LNCAP (cell line): ENCODE results near the gene CHCHD6.

ENCODE experiments used
- TF ChIP-seq, protein P1 (sequence below): fragments of 450-650 bp; IDR thresholded peaks from 2 replicates; pipeline ENCODE4 v1.5.1; 2017; ENCODE audit warnings: mild to moderate bottlenecking

The CHCHD6 gene

DNA sequence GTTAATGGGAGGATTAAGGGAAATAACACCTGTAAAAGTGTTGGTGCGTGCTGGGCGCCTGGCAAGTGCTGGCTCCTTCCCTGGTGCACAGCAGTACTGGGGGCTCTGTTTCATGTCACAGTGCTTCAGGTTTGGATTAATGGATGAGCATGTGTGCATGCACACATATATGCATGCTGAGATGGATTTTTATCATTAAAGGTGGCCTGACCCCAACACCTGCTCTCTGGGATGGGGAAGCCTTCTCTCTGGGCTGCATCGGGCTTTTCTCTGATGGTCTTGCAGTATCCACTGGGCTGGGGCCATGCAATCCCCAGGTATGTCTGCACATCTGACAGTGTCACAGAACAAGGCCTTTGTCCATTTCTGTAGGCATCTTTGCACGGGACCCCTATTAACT is 151.3 kb downstream of the CHCHD6 start:
- TF ChIP-seq, protein P1, sequence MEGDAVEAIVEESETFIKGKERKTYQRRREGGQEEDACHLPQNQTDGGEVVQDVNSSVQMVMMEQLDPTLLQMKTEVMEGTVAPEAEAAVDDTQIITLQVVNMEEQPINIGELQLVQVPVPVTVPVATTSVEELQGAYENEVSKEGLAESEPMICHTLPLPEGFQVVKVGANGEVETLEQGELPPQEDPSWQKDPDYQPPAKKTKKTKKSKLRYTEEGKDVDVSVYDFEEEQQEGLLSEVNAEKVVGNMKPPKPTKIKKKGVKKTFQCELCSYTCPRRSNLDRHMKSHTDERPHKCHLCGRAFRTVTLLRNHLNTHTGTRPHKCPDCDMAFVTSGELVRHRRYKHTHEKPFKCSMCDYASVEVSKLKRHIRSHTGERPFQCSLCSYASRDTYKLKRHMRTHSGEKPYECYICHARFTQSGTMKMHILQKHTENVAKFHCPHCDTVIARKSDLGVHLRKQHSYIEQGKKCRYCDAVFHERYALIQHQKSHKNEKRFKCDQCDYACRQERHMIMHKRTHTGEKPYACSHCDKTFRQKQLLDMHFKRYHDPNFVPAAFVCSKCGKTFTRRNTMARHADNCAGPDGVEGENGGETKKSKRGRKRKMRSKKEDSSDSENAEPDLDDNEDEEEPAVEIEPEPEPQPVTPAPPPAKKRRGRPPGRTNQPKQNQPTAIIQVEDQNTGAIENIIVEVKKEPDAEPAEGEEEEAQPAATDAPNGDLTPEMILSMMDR = no peak

DNA sequence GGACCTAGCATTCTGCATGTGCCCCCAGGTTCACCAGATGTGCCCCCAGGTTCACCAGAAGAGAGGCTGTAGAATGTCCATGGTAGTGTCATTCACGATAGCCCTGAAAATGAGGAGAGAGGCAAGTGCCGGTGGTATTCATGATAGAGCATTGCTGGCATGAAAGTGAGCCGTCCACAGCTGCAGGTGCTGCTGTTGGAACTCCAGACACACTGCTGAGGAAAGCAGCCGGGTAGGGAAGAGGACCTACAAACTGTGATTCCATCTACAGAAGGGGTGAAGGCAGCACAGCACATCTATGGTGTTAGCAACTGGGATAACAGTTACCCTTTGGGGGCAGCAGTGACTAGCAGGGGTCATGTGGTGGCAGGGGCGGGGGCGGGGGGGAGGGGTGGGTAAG is 153.9 kb downstream of the CHCHD6 start:
- TF ChIP-seq, protein P1 = no peak

DNA sequence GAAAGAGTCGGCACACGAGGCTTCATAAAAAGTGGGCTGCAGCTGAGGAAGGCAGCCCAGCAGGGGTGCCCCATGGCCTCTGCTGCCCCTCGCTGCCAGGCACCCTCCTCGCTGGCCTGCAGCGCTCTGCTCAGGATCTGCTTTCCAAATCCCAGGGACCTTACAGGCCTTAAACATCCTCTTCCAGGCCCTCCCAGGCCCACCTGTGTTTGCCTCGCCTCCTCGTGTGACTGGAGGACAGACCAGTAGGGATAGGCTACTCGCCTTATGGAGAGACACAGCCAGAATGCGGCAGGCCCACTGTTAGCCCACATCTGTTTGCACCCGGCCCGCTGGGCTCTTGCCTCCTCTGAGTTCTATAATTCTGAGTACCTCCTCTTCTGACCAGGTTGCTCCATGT is 154.4 kb downstream of the CHCHD6 start:
- TF ChIP-seq, protein P1 = no peak

DNA sequence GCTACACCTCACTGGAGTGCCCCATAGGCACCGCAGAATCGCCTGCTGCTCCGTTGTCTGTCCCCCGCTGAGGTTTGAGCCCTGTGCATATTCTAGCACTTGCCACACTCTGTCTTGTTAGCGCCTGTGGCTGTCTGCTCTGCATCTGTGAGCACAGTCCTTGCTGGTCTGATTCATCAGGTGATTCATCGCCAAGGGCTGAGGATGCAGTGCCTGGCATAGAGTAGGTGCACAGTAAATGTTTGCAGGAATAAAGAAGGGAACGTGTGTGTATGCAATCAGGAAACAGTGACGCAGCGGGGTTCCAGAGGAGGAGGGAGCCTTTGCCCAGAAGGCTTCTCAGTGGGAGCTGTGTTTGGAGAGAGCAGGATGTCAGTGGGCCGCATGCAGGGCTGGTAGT is 154.8 kb downstream of the CHCHD6 start:
- TF ChIP-seq, protein P1 = no peak

DNA sequence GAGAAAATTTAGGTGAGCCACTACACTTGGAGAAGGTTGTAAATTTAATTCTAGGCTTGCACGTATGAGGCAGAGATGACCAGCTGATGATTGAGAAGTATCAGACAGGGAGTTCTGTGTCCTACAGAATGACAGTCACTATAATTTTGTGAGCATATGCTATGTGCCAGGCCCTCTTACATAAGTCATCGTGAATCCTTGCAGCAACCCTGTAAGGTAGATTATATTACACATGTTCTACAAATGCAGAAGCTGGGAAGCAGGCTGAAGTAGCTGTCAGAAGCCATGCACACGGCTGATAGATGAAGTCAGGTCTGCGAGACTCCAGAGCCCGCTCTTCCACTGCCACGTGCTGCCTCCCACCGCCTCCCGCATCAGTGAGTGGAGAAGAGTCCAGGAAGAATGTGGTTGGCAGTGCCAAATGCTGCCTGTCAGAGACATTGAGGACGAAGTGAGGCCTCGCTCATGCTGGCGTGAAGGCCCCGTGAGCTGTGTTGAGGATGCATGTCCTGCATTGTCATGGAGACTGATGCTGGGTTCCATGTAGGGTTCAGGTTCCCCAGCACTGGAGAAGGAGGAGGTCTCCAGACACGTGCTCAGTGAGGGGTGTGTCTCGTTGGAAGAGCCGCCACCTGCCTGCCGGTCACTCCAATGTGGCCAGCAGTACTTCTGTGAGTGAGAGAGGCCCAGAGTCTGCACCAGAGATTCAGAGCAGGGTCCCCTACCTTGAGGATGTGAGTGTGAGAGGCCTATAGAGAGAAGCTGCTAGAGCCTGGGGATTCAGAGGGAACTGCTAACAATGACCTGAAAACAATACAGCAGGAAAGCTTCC is 155.6 kb downstream of the CHCHD6 start:
- TF ChIP-seq, protein P1 = no peak

DNA sequence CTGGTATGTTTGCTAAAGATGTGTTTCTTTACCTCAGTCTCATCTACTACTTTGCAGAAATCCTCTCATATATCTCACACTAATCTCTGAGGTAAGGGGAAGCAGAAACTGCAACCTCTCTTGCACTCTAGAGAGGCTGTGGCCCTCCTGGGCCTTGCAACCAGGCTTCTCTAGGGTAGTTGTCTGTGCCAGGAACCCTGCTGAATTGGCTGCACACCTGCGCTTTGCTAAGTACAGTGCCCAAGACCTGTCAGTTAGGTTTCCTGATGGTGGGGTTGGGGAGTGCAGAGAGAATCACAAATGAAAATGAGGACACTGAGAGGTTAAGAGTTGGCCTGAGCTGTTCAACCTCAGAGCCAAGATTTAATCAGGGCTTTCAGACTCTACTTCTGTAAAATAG is 161.7 kb downstream of the CHCHD6 start:
- TF ChIP-seq, protein P1 = no peak

DNA sequence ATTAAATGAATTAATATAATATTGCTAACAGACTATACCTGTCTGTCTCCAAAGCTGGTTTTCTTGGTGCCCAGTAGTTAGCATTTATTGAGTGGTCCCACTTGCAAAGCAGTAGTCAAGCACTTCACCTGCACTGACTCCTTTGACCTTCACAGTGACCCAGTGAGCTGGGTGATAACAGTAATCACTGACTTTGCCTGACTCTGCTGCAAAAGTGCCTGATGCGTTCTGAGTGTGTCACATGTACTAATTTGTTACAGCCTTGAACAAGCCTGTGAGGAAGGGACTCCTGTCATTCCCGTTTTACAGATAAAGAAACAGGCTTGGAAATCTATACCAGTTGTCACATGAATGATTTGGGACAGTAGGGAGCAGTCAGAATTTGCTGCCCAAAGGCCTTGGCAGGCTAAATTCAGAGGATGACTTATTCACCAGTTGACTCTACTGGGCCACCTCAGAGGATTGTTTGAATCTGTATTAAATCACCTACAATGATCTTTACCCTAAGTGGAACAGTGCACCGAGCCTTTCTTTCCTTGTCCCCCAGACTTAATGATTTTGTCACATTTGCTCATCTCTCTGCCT is 162.2 kb downstream of the CHCHD6 start:
- TF ChIP-seq, protein P1 = no peak
